Fibroblast of pulmonary artery (primary cell): ENCODE results near the gene CHMP2A.
"Not testable (repeated sequence)": the region's sequence is repeated elsewhere in the genome, so short reads cannot be mapped to it uniquely, and the experiment has no call there.

Experiments
- DNase-seq: peaks from one replicate; pipeline ENCODE4 v3.0.0-alpha.2; 2010; ENCODE audit warnings: low read depth
- H3K4me3 ChIP-seq: replicated peaks from 2 replicates; pipeline ENCODE4 v1.5.1; 2011; ENCODE audit warnings: low read depth, mild to moderate bottlenecking, control low read depth, low read length, moderate library complexity
- CTCF ChIP-seq: IDR thresholded peaks from 2 replicates; pipeline ENCODE4 v1.5.1; 2011; ENCODE audit warnings: mild to moderate bottlenecking, control low read depth, low read length, inconsistent platforms; ENCODE audit errors: missing control alignments

The CHMP2A gene

GRCh38 chr19:58547323-58548312, 7.3 kb downstream of the CHMP2A start:
- no peak for TF ChIP-seq CTCF
- no peak for DNase-seq
- no peak overlapping the region for H3K4me3 ChIP-seq

GRCh38 chr19:58546019-58546530, 8.8 kb downstream of the CHMP2A start:
- DNase-seq: no peak
- no peak for TF ChIP-seq CTCF
- peak overlapping the region; percentile 91 for H3K4me3 ChIP-seq

GRCh38 chr19:58545286-58546018, 9.5 kb downstream of the CHMP2A start:
- TF ChIP-seq CTCF: no peak
- H3K4me3 ChIP-seq: peak overlapping the region; percentile 91
- DNase-seq: no peak

- no peak for TF ChIP-seq CTCF
- peak overlapping the region; percentile 91 for H3K4me3 ChIP-seq
Measured at GRCh38 chr19:58544591-58545285, 10.2 kb downstream of the CHMP2A start.

GRCh38 chr19:58543826-58544590, 10.9 kb downstream of the CHMP2A start, which contains the start of gene TRIM28:
TRIM28 (plus strand) TSS chr19:58544064; CDS start chr19:58544758, 694 bp downstream.
- peak within 1 kb of the TSS; percentile 91 for H3K4me3 ChIP-seq
- DNase-seq: peak; percentile 99
- no peak for TF ChIP-seq CTCF

More at GRCh38 chr19:58544591-58545285, 10.2 kb downstream of the CHMP2A start:
- peak; percentile 61 for DNase-seq

- H3K4me3 ChIP-seq, DNase-seq: not testable (repeated sequence)
Measured at GRCh38 chr19:58542641-58543372, 12.1 kb downstream of the CHMP2A start.

- not testable (repeated sequence) for H3K4me3 ChIP-seq, DNase-seq
Measured at GRCh38 chr19:58539169-58539559, 15.7 kb downstream of the CHMP2A start.
